H9 (cell line): ENCODE measurements around the gene CORO1C. TPM values are rescaled to one million over a fixed set of nuclear protein-coding genes. Genes with fewer than 3 reads are reported as not detected.

Source experiments
- DNase-seq: peaks from one replicate; pipeline ENCODE4 v3.0.0-alpha.2; 2017
- H2AFZ ChIP-seq: one replicate; pipeline ENCODE4 v1.6.1; 2013; ENCODE audit warnings: mild to moderate bottlenecking, low read length, control low read depth, moderate library complexity
- H2AK5ac ChIP-seq: 2 replicates; pipeline ENCODE4 v1.6.1; 2013; ENCODE audit warnings: low read length, control low read depth, mixed read lengths; ENCODE audit not compliant: insufficient read length
- H2BK120ac ChIP-seq: one replicate; pipeline ENCODE4 v1.6.1; 2013; ENCODE audit warnings: low read depth, mild to moderate bottlenecking, low read length, control low read depth, inconsistent platforms; ENCODE audit not compliant: poor library complexity, severe bottlenecking
- H2BK12ac ChIP-seq: 2 replicates; pipeline ENCODE4 v1.6.1; 2013; ENCODE audit warnings: low read length, control low read depth, mixed read lengths, low read depth; ENCODE audit not compliant: insufficient read length
- H2BK15ac ChIP-seq: 2 replicates; pipeline ENCODE4 v1.6.1; 2013; ENCODE audit warnings: low read depth, low read length, control low read depth
- H2BK20ac ChIP-seq: one replicate; pipeline ENCODE4 v1.6.1; 2013; ENCODE audit warnings: low read depth, mild to moderate bottlenecking, low read length, control low read depth, inconsistent platforms; ENCODE audit not compliant: poor library complexity, severe bottlenecking
- H2BK5ac ChIP-seq: 2 replicates; pipeline ENCODE4 v1.6.1; 2013; ENCODE audit warnings: low read length, control low read depth, mixed read lengths; ENCODE audit not compliant: insufficient read length
- H3K14ac ChIP-seq: 2 replicates; pipeline ENCODE4 v1.6.1; 2013; ENCODE audit warnings: low read length, control low read depth; ENCODE audit not compliant: insufficient read depth
- H3K18ac ChIP-seq: 2 replicates; pipeline ENCODE4 v1.6.1; 2013; ENCODE audit warnings: low read depth, mild to moderate bottlenecking, mixed read lengths, low read length, control low read depth; ENCODE audit not compliant: insufficient read length
- H3K23ac ChIP-seq: 2 replicates; pipeline ENCODE4 v1.6.1; 2013; ENCODE audit warnings: low read length, control low read depth, mixed read lengths, low read depth; ENCODE audit not compliant: insufficient read length
- H3K23me2 ChIP-seq: 2 replicates; pipeline ENCODE4 v1.6.1; 2013; ENCODE audit warnings: low read depth, mild to moderate bottlenecking, mixed read lengths, low read length, control low read depth; ENCODE audit not compliant: insufficient read length, poor library complexity, severe bottlenecking
- H3K27ac ChIP-seq: 2 replicates; pipeline ENCODE4 v1.5.1; 2013; ENCODE audit warnings: low read length, control low read depth, mixed read lengths, low read depth; ENCODE audit not compliant: insufficient read length
- H3K27me3 ChIP-seq: 2 replicates; pipeline ENCODE4 v1.6.1; 2013; ENCODE audit warnings: low read length, control low read depth, inconsistent platforms; ENCODE audit not compliant: insufficient read depth
- H3K4ac ChIP-seq: 2 replicates; pipeline ENCODE4 v1.6.1; 2013; ENCODE audit warnings: low read depth, mild to moderate bottlenecking, control low read depth, inconsistent platforms, low read length, moderate library complexity
- H3K4me1 ChIP-seq: 2 replicates; pipeline ENCODE4 v1.6.1; 2013; ENCODE audit warnings: low read length, control low read depth, inconsistent platforms; ENCODE audit not compliant: insufficient read depth
- H3K4me2 ChIP-seq: 2 replicates; pipeline ENCODE4 v1.6.1; 2013; ENCODE audit warnings: low read length, control low read depth, mixed read lengths; ENCODE audit not compliant: insufficient read length, insufficient read depth
- H3K56ac ChIP-seq: 2 replicates; pipeline ENCODE4 v1.6.1; 2013; ENCODE audit warnings: low read depth, mild to moderate bottlenecking, mixed read lengths, low read length, control low read depth; ENCODE audit not compliant: insufficient read length
- H3K79me1 ChIP-seq: 2 replicates; pipeline ENCODE4 v1.6.1; 2013; ENCODE audit warnings: low read depth, mild to moderate bottlenecking, moderate library complexity, low read length, control low read depth, inconsistent platforms; ENCODE audit not compliant: insufficient read depth, poor library complexity, severe bottlenecking
- H3K79me2 ChIP-seq: 2 replicates; pipeline ENCODE4 v1.6.1; 2013; ENCODE audit warnings: low read length, control low read depth, inconsistent platforms; ENCODE audit not compliant: insufficient read depth
- H3K9ac ChIP-seq: 2 replicates; pipeline ENCODE4 v1.6.1; 2013; ENCODE audit warnings: low read length, control low read depth, mixed read lengths; ENCODE audit not compliant: insufficient read length; ENCODE audit errors: extremely low read depth
- H3K9me3 ChIP-seq: one replicate; pipeline ENCODE4 v1.6.1; 2013; ENCODE audit warnings: low read depth, low read length, inconsistent platforms; ENCODE audit not compliant: control insufficient read depth
- H3T11ph ChIP-seq: one replicate; pipeline ENCODE4 v1.6.1; 2013; ENCODE audit warnings: mild to moderate bottlenecking, low read length, control low read depth, inconsistent platforms
- H4K20me1 ChIP-seq: one replicate; pipeline ENCODE4 v1.6.1; 2013; ENCODE audit not compliant: control insufficient read depth, insufficient read length, insufficient read depth
- H4K5ac ChIP-seq: 2 replicates; pipeline ENCODE4 v1.6.1; 2013; ENCODE audit warnings: low read depth, mild to moderate bottlenecking, mixed read lengths, low read length, control low read depth; ENCODE audit not compliant: insufficient read length
- H4K8ac ChIP-seq: replicated peaks from 2 replicates; pipeline ENCODE4 v1.6.1; 2013; ENCODE audit warnings: low read length, control low read depth, mixed read lengths, low read depth; ENCODE audit not compliant: insufficient read length
- H4K91ac ChIP-seq: 2 replicates; pipeline ENCODE4 v1.6.1; 2013; ENCODE audit warnings: low read depth, mild to moderate bottlenecking, moderate library complexity, mixed read lengths, low read length, control low read depth; ENCODE audit not compliant: insufficient read length
- H3K27ac Mint-ChIP-seq, 3 experiments: 2 replicates in 2 of 3; 3 replicates in 1 of 3; pipeline ENCODE4 v1.8.0; 2020 to 2021; ENCODE audit warnings: mixed read lengths in 3 of 3, mild to moderate bottlenecking in 1 of 3, moderate library complexity in 1 of 3
- H3K27me3 Mint-ChIP-seq: 2 replicates; pipeline ENCODE4 v1.8.0; 2021; ENCODE audit warnings: low read depth, mild to moderate bottlenecking, moderate library complexity, mixed read lengths
- H3K36me3 Mint-ChIP-seq, 3 experiments: 2 replicates in 2 of 3; 3 replicates in 1 of 3; pipeline ENCODE4 v1.8.0; 2020 to 2021; ENCODE audit warnings: low read depth in 3 of 3, mixed read lengths in 3 of 3; ENCODE audit not compliant: insufficient read depth in 1 of 3
- H3K4me1 Mint-ChIP-seq, 2 experiments: 2 replicates each; pipeline ENCODE4 v1.8.0; 2020; ENCODE audit warnings: mixed read lengths in 2 of 2
- H3K4me3 Mint-ChIP-seq, 2 experiments: 2 replicates in 1 of 2; 3 replicates in 1 of 2; pipeline ENCODE4 v1.8.0; 2020 to 2021; ENCODE audit warnings: mild to moderate bottlenecking in 2 of 2, mixed read lengths in 2 of 2, moderate library complexity in 1 of 2
- H3K9me3 Mint-ChIP-seq, 2 experiments: 2 replicates in 1 of 2; 3 replicates in 1 of 2; pipeline ENCODE4 v1.8.0; 2020; ENCODE audit warnings: mild to moderate bottlenecking in 2 of 2, mixed read lengths in 2 of 2, moderate library complexity in 1 of 2
- CTCF ChIP-seq: fragments of 200-600 bp; sonication (generic); conservative IDR thresholded peaks from 3 replicates; pipeline ENCODE4 v1.8.0; 2021; ENCODE audit warnings: antibody characterized with exemption, mild to moderate bottlenecking
- WGBS: extraction: QIAGEN DNeasy Blood & Tissue Kit; methylation state at CpG from one replicate; pipeline ENCODE4 v1.1.7; 2013; ENCODE audit warnings: missing lambda C conversion rate, low lambda C conversion rate, mixed read lengths; ENCODE audit not compliant: insufficient read length; ENCODE audit errors: extremely low coverage; 5-methylcytosine and 5-hydroxymethylcytosine counted together
- total RNA-seq: library from RNA; stranded (reverse); gene quantifications from 2 replicates; pipeline ENCODE4 v1.2.1, GENCODE V29; 2021

The CORO1C gene
- total RNA-seq, 1 experiment from 2014 or later = 154 TPM

GRCh38 chr12:108745641-108746040 lies 14.3 kb upstream of the CORO1C start:
- Histone ChIP-seq H3K79me2 (no peaks in the 10 kb centered on the region), H2BK120ac (no peak overlapping the region), H3K18ac (no peak overlapping the region), H4K91ac (no peak overlapping the region), H3K14ac (no peak overlapping the region), H2AK5ac (no peak overlapping the region), H3K27ac (no peak overlapping the region), H3K56ac (no peak overlapping the region), H3K4ac (no peak overlapping the region), H2BK5ac (no peak overlapping the region), H4K20me1 (no peaks in the 10 kb centered on the region), H2AFZ (no peak overlapping the region), H3K79me1 (no peaks in the 10 kb centered on the region), H2BK20ac (no peak overlapping the region), H2BK12ac (no peak overlapping the region), H3K9ac (no peak overlapping the region), H4K8ac (no peak overlapping the region), H3K23me2 (no peaks in the 10 kb centered on the region), H4K5ac (no peak overlapping the region), H3K4me2 (no peak overlapping the region), H3K4me1 (no peaks in the 10 kb centered on the region), H3T11ph (no peak overlapping the region), H3K27me3 (no peaks in the 10 kb centered on the region), H3K23ac (no peak overlapping the region), H2BK15ac (no peak overlapping the region), H3K9me3 (no peaks in the 10 kb centered on the region)
- no CpG with 5 or more reads among the region's 5 CpGs for WGBS
- TF ChIP-seq CTCF = no peak
- no peak overlapping the region for H3K27ac Mint-ChIP-seq
- H3K9me3 Mint-ChIP-seq = peaks cover 0 to 3% of the 10 kb centered on the region in 2 experiments; a peak in 2 of 5 replicates
- H3K4me1 Mint-ChIP-seq = no peaks in the 10 kb centered on the region
- no peak overlapping the region for H3K4me3 Mint-ChIP-seq
- H3K27me3 Mint-ChIP-seq = no peaks in the 10 kb centered on the region
- DNase-seq = peak; percentile 24
- H3K36me3 Mint-ChIP-seq = no peaks in the 10 kb centered on the region
